ENCODE measurements around the gene OGFOD2. TPM values are rescaled to one million over a fixed set of nuclear protein-coding genes. Genes with fewer than 3 reads are reported as not detected.

OGFOD2 gene
- total and polyA plus RNA-seq, 7 donors, result 6.4 to 25.3 (median 8.5) TPM

DNA sequence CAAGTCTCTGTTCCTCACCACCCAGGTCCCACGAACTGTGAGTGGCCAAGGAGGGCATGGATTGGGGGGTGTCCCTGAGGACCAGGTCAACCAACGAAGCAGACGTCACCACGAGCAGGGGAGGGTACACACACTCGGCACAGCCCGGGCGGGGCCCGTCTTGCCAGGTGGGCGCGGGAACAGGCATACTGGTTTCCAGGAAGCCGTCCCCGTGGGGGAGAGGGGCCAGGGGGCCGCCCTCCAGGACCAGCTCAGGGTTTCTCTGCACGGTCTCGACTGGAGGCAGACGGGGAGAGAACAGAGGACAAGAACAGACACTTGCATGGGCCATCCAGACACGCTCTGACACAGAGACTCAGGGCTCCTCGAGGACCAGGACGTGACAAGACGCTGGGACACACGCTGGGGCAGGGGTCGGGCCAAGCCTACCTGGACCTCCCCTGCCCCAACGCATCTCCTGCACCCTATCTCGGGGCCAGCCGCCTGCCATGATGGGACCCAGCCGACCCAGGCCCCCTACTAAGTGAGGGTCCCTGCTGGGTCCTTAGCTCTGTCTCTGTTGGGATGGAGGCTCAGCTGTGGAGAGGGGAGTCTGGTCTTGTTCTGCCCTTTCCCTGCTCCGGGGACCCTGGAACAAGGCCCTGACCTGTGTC lies 16.7 kb downstream of the OGFOD2 start:
- intact Hi-C loops (cut with DNase I), result no loop called here
- peaks cover 22% of the 10 kb centered on the region for H3K4me1 ChIP-seq
- peaks cover 0 to 23% of the 10 kb centered on the region in 2 donors for H3K36me3 ChIP-seq (ENCODE audit: insufficient read depth in 1 of 2, low read depth in 1 of 2)
- no peak overlapping the region for H3K27ac ChIP-seq
- no peaks in the 10 kb centered on the region for H3K27me3 ChIP-seq (ENCODE audit: insufficient read depth in 3 of 3, low read length in 2 of 3)
- ATAC-seq, result no peak
- TF ChIP-seq, protein P1, sequence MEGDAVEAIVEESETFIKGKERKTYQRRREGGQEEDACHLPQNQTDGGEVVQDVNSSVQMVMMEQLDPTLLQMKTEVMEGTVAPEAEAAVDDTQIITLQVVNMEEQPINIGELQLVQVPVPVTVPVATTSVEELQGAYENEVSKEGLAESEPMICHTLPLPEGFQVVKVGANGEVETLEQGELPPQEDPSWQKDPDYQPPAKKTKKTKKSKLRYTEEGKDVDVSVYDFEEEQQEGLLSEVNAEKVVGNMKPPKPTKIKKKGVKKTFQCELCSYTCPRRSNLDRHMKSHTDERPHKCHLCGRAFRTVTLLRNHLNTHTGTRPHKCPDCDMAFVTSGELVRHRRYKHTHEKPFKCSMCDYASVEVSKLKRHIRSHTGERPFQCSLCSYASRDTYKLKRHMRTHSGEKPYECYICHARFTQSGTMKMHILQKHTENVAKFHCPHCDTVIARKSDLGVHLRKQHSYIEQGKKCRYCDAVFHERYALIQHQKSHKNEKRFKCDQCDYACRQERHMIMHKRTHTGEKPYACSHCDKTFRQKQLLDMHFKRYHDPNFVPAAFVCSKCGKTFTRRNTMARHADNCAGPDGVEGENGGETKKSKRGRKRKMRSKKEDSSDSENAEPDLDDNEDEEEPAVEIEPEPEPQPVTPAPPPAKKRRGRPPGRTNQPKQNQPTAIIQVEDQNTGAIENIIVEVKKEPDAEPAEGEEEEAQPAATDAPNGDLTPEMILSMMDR (IDR thresholded peaks at IDR 0.05), result no peak
- no peaks in the 10 kb centered on the region for H3K9me3 ChIP-seq
- WGBS, 3 donors, result 86 to 88% (median 86%) methylated on average over 27 of the region's 27 CpGs
- no peak overlapping the region for H3K4me3 ChIP-seq
- peak; percentile 13 to 50 for DNase-seq

DNA sequence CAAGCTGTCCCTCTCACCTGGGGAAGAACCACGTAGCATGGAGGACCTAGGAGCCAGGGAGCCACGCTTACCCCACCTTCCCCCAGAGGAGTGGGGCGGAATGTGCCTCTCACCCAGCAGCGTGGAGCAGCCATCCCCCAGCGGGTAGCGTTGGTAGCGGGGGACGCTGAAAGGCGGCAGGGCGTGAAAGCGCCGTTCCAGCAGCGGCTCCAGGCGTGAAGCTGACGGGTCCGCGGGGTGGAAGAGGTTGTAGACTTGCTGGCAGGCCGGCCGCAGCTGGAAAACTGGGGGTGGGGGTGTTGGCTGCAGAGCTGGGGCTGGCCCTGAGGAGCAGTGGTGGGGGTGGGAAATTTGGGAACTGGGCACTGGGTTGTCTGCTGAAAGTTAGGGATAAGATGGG lies 17.3 kb downstream of the OGFOD2 start:
- ATAC-seq, result no peak
- Histone ChIP-seq H3K27me3 (ENCODE audit: insufficient read depth in 3 of 3, low read length in 2 of 3) (no peaks in the 10 kb centered on the region), H3K27ac (no peak overlapping the region), H3K4me3 (no peak overlapping the region), H3K9me3 (no peaks in the 10 kb centered on the region), H3K4me1 (peaks cover 23% of the 10 kb centered on the region), H3K36me3 (ENCODE audit: insufficient read depth in 1 of 2, low read depth in 1 of 2) (peaks cover 0 to 17% of the 10 kb centered on the region in 2 donors)
- intact Hi-C loops (cut with DNase I), result no loop called here
- 82 to 84% (median 82%) methylated on average over 19 of the region's 19 CpGs for WGBS, 3 donors
- TF ChIP-seq, protein P1 (IDR thresholded peaks at IDR 0.05), result no peak
- DNase-seq, result peak; percentile 4 to 19

- WGBS, 3 donors, result 82 to 89% (median 88%) methylated on average over 10 of the region's 10 CpGs
- H3K27ac ChIP-seq, result no peak overlapping the region
- H3K4me3 ChIP-seq, result no peak overlapping the region
- no peaks in the 10 kb centered on the region for H3K9me3 ChIP-seq
- TF ChIP-seq, protein P1 (IDR thresholded peaks at IDR 0.05), result no peak
- no peaks in the 10 kb centered on the region for H3K27me3 ChIP-seq (ENCODE audit: insufficient read depth in 3 of 3, low read length in 2 of 3)
- peaks cover 42% of the 10 kb centered on the region for H3K4me1 ChIP-seq
- H3K36me3 ChIP-seq (ENCODE audit: insufficient read depth in 1 of 2, low read depth in 1 of 2), result no peaks in the 10 kb centered on the region
- intact Hi-C loops (cut with DNase I), result no loop called here
- DNase-seq (peak; percentile 7 to 28), ATAC-seq (no peak)
These were observed 19.2 kb downstream of the OGFOD2 start for GRCh38 chr12:122994140-122994675.

DNA sequence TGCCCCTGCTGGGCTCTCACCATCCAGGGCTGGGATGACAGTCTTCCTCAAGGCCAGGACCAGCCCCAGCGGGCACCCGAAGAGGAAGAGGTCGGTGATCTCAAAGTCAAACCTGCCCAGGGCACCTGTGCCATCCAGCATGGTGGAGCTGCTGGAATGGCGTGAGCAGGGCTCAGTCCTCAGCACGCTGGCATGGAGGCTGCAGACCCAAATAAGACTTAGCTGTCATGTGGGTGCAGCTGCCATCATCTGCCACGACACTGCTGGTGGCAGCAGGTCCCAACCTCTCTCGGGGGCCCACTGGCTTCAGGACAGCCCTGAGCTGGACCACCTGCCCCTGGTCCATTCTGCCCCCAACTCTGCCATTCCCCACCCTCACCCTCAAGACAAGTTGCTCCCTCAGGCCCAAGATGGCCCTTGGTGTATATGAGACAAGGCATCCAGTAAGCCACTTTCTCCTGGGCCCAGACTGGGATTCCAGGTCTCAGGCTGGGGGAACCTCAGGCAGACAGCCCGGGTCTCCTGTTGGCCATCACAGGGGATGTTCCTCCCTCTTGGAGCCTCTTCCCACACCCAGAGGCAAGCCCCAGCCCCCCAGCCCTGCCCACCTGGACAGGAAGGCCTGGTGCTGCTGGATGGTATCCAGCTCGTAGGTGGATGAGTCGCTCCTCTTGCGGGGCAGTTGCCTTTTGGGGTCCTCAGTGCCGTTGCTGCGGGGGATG lies 19.9 kb downstream of the OGFOD2 start:
- Histone ChIP-seq H3K9me3 (no peaks in the 10 kb centered on the region), H3K27ac (no peak overlapping the region), H3K36me3 (ENCODE audit: insufficient read depth in 1 of 2, low read depth in 1 of 2) (no peaks in the 10 kb centered on the region), H3K27me3 (ENCODE audit: insufficient read depth in 3 of 3, low read length in 2 of 3) (no peaks in the 10 kb centered on the region), H3K4me1 (peaks cover 42% of the 10 kb centered on the region), H3K4me3 (no peak overlapping the region)
- no peak for ATAC-seq
- TF ChIP-seq, protein P1 (IDR thresholded peaks at IDR 0.05), result no peak
- WGBS, 3 donors, result 59 to 70% (median 66%) methylated on average over 13 of the region's 13 CpGs
- DNase-seq, result no peak
- intact Hi-C loops (cut with DNase I), result no loop called here

Measured in psoas muscle (tissue), 8 donors.